Colonic mucosa (tissue), 4 donors: ENCODE results near the gene LRP3. TPM values are rescaled to one million over a fixed set of nuclear protein-coding genes. Genes with fewer than 3 reads are reported as not detected.

Source experiments
- DNase-seq: peaks from one replicate; pipeline ENCODE4 v3.0.0-alpha.2; 2020
- H3K27ac ChIP-seq: fragments of 200-600 bp; one replicate; pipeline ENCODE4 v1.8.0; 2021
- H3K27me3 ChIP-seq: fragments of 200-600 bp; one replicate; pipeline ENCODE4 v1.8.0; 2021
- H3K36me3 ChIP-seq: fragments of 200-600 bp; one replicate; pipeline ENCODE4 v1.8.0; 2021
- H3K4me1 ChIP-seq: fragments of 200-600 bp; one replicate; pipeline ENCODE4 v1.8.0; 2021; ENCODE audit warnings: mild to moderate bottlenecking
- H3K4me3 ChIP-seq: fragments of 200-600 bp; one replicate; pipeline ENCODE4 v1.8.0; 2021
- H3K9ac ChIP-seq, 2 donors: one replicate each; pipeline ENCODE4 v1.7.0; 2013; ENCODE audit warnings: control low read depth in 2 of 2, low read depth in 2 of 2, low read length in 2 of 2
- H3K9me3 ChIP-seq: fragments of 200-600 bp; one replicate; pipeline ENCODE4 v1.8.0; 2021
- CTCF ChIP-seq: fragments of 200-600 bp; IDR thresholded peaks from one replicate; pipeline ENCODE4 v1.8.0; 2022; ENCODE audit warnings: antibody characterized with exemption, mild to moderate bottlenecking
- intact Hi-C: fragments of 100-400 bp; cut with DNase I; formaldehyde crosslinking; loops from one replicate; pipeline ENCODE4 v1.14.1; 2022
- total RNA-seq, 2 donors: library from RNA; stranded (reverse); fragmentation: NEBNext Ultra II Directional in 1 of 2; extraction: Animal tissue kit (Norgen Biotek cat#: 25700) in 1 of 2; gene quantifications; one replicate each; pipeline ENCODE4 v1.2.1, GENCODE V29; 2021
- donor health status: healthy.
- donor health status: DM: no; HTN: no; CAD: no.
- donor health status: DM: no; HTN: no; CAD: no.

LRP3 gene
- total RNA-seq, 2 donors from 2014 or later = 14.6 to 16.5 TPM

GRCh38 chr19:33234092-33234491 lies 40.0 kb downstream of the LRP3 start:
- no peak overlapping the region for H3K27ac ChIP-seq
- H3K36me3 ChIP-seq = no peaks in the 10 kb centered on the region
- DNase-seq = no peak
- no peaks in the 10 kb centered on the region for H3K9me3 ChIP-seq
- intact Hi-C loops = loop anchor here (2.0 kb wide), 1 partner anchor 175 kb away; no protein-coding TSS in a partner anchor
- no peaks in the 10 kb centered on the region for H3K4me1 ChIP-seq
- no peak for TF ChIP-seq CTCF
- no peaks in the 10 kb centered on the region for H3K27me3 ChIP-seq
- no peak overlapping the region for H3K4me3 ChIP-seq
- H3K9ac ChIP-seq = no peak overlapping the region

DNA sequence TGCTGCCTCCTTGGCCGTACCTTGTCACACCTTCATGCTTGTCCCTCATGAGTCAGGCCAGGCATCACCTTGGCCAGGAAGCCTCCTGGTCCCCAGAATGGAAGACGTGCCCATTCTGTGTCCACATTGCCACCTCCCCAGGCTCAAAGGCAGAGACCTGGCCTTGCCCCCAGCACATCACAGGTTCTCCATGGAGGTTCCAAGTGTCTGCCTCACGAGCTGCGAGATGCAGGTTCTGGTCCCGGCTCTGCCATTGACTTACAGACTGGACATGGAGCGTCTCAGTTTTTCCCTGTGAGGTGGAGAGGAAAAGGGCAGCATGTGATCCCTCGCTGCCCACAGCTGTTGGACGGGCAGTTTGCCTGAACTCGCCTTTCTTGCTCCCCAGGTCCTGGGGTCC lies 40.6 kb downstream of the LRP3 start:
- TF ChIP-seq CTCF = no peak
- Histone ChIP-seq H3K36me3 (no peaks in the 10 kb centered on the region), H3K4me3 (no peak overlapping the region), H3K27me3 (no peaks in the 10 kb centered on the region), H3K9ac (no peak overlapping the region), H3K27ac (no peak overlapping the region), H3K9me3 (no peaks in the 10 kb centered on the region), H3K4me1 (no peaks in the 10 kb centered on the region)
- intact Hi-C loops = loop anchor here (2.0 to 5.0 kb wide), 2 partner anchors 174 to 538 kb away; no protein-coding TSS in a partner anchor
- DNase-seq = no peak

DNA sequence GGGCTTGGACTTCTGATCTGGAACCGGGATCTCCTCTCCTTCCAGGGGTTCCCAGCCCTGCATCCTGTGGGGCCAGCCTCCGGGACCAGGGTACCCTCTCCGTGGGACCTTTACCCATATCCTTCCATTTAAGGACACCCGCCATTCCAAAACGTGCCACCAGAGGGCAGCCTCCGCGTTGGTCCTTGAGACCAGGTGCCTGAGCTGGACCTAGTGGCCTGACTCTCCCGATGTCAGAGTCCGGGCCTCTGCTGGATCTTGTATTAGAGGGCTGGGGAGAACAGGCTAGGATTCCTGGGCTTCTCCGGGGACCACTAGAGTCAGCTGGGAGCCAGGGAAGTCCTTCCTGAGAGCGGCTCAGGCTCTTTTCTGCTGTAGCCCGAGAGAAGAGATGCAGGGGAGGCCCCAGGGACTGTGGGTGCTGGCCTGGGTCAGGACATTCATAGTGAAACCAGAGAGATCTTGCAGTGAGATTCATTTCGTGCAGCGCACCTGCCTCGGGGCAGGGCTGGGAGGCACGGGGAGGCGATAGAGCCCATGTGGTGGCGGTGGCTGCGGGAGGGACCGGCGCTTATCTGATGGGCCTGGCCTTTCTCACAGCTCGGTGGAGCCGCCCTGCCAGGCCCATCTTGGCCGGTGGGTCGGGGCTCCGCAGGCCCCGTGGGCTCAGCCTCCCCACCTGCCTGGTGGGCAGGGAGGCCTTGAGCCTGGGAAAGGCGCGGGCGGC lies 41.3 kb downstream of the LRP3 start:
- no peaks in the 10 kb centered on the region for H3K9me3 ChIP-seq
- no peaks in the 10 kb centered on the region for H3K27me3 ChIP-seq
- peak; percentile 91 for TF ChIP-seq CTCF
- no peak overlapping the region for H3K4me3 ChIP-seq
- peak; percentile 93 for DNase-seq
- intact Hi-C loops = loop anchor here (2.0 to 5.0 kb wide), 2 partner anchors 173 to 537 kb away; no protein-coding TSS in a partner anchor
- no peaks in the 10 kb centered on the region for H3K4me1 ChIP-seq
- peak overlapping the region in 1 of 2 donors; percentile 19 for H3K9ac ChIP-seq
- no peak overlapping the region for H3K27ac ChIP-seq
- H3K36me3 ChIP-seq = no peaks in the 10 kb centered on the region

- Histone ChIP-seq H3K27me3 (no peaks in the 10 kb centered on the region), H3K36me3 (no peaks in the 10 kb centered on the region), H3K27ac (no peak overlapping the region), H3K9ac (no peak overlapping the region), H3K4me3 (no peak overlapping the region), H3K4me1 (no peaks in the 10 kb centered on the region), H3K9me3 (no peaks in the 10 kb centered on the region)
- DNase-seq = no peak
- intact Hi-C loops = loop anchor here (2.0 to 5.0 kb wide), 2 partner anchors 173 to 536 kb away; no protein-coding TSS in a partner anchor
- TF ChIP-seq CTCF = no peak
These were observed 41.8 kb downstream of the LRP3 start for GRCh38 chr19:33235996-33236350.

DNA sequence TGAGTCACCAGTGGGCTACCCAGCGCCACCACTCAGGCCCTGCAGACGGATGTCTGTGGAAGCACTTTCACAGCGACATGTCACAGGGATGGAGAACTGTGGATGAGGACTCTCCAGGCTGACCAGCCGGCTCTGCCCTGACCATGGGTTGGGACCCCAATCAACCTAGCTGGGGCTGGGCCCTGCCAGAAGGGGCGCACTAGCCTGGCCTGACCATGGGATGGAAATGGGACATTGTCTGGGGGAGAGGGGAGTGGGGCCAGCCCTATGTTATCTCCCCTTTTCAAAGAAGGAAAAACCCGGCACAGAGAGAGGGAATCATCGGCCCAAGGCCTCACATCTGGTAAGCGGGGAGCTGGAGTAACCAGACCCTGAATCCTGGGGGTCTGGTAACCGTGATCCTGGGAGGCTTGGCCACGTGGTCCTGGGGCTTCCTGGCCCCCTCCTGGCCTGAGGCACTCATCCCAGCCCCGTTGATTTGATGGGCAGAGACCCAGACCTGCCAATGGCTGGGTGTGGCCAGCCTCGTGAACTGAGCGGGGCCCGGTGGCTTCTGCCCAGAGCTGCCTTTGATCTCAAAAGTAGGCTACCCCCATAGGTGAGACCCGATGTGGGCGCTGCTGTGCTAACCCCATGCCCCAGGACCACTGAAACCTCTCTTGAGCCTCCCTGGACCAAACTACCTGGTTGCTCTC lies 42.7 kb downstream of the LRP3 start:
- Histone ChIP-seq H3K4me3 (no peak overlapping the region), H3K36me3 (no peaks in the 10 kb centered on the region), H3K9me3 (no peaks in the 10 kb centered on the region), H3K27me3 (no peaks in the 10 kb centered on the region), H3K9ac (no peak overlapping the region), H3K27ac (no peak overlapping the region), H3K4me1 (peaks cover 8% of the 10 kb centered on the region)
- intact Hi-C loops = loop anchor here (5.0 kb wide), 1 partner anchor 535 kb away; no protein-coding TSS in a partner anchor
- DNase-seq = no peak
- TF ChIP-seq CTCF = no peak
